ENCODE results near the gene GPR35.

Gene GPR35

GRCh38 chr2:240589850-240590525 lies 35.3 kb upstream of the GPR35 start:
- no peak for DNase-seq

- DNase-seq, result no peak
Observed at GRCh38 chr2:240590681-240591111, 34.6 kb upstream of the GPR35 start.

- no peak for DNase-seq
Observed at GRCh38 chr2:240591226-240591625, 34.1 kb upstream of the GPR35 start.

GRCh38 chr2:240591784-240592183 lies 33.5 kb upstream of the GPR35 start:
- DNase-seq, result no peak

- DNase-seq, result no peak
Observed at GRCh38 chr2:240593026-240593702, 32.1 kb upstream of the GPR35 start.

DNA sequence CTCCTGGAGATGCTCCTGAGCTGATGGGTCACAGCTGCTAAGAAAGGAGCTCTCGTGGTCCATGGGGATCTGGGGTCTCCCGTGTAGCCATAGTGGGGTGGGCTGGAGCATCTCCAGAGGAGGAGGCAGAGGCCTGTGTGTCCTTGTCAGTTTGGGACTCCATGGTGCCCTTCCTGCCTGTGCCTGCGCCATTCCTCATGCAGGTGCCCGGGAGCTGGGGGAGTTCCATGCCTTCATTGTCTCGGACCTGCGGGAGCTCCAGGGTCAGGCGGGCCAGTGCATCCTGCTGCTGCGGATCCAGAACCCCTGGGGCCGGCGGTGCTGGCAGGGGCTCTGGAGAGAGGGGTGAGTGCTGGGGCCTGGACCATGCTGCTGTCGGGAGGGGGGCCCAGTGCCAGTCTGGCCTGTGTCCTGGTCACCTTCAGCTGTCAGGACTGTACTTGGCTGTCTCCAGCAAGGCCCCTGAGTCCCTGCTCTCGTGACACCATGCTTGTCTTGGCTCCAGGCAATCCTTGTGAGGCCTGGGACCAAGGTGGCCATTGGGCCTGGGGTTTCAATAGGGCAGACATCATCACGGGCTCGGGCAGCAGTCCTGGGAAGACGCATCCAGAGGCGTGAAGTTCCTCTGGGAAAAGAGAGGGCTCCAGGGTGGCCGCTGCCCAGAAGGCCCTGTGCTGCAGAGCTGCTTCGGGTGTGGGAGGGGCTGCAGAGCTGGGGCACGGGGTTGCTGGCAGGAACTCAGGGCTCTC lies 31.4 kb upstream of the GPR35 start:
- DNase-seq, result no peak

DNA sequence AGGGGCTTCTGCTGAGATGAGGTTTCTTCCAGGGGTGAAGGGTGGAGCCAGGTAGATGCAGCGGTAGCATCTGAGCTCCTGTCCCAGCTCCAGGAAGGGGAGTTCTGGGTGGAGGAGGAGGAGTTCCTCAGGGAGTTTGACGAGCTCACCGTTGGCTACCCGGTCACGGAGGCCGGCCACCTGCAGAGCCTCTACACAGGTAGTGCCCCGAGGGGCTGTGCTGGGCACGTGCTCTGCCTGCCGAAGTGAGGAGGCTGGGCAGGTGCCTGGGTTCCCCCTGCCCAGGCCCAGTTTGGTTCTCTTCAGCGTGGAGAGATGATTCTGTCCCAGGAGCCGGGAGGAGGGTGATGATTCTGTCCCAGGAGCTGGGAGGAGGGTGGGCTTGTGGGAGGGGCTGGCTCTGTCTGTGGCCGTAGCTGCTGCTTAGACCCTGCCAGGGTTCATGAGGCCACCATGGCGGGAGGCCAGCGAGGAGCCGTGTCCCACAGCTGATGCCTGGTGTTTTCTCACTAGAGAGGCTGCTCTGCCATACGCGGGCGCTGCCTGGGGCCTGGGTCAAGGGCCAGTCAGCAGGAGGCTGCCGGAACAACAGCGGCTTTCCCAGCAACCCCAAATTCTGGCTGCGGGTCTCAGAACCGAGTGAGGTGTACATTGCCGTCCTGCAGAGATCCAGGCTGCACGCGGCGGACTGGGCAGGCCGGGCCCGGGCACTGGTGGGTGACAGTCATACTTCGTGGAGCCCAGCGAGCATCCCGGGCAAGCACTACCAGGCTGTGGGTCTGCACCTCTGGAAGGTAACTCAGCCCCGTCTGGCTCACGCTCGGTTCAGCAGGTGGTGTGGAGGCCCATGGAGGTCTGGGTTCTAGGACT lies 30.5 kb upstream of the GPR35 start:
- no peak for DNase-seq

GRCh38 chr2:240595381-240596079 lies 29.8 kb upstream of the GPR35 start:
- DNase-seq, result peak; percentile 58

GRCh38 chr2:240596080-240596460 lies 29.2 kb upstream of the GPR35 start:
- no peak for DNase-seq

GRCh38 chr2:240596491-240596931 lies 28.8 kb upstream of the GPR35 start:
- no peak for DNase-seq

GRCh38 chr2:240597054-240597418 lies 28.2 kb upstream of the GPR35 start:
- DNase-seq, result no peak

- no peak for DNase-seq
Observed at GRCh38 chr2:240597419-240598181, 27.7 kb upstream of the GPR35 start.

- DNase-seq, result no peak
Observed at GRCh38 chr2:240598311-240598911, 26.9 kb upstream of the GPR35 start.

GRCh38 chr2:240599141-240599583 lies 26.1 kb upstream of the GPR35 start:
- DNase-seq, result no peak

GRCh38 chr2:240600451-240600961 lies 24.8 kb upstream of the GPR35 start:
- DNase-seq, result no peak

- DNase-seq, result no peak
Observed at GRCh38 chr2:240601061-240601830, 24.0 kb upstream of the GPR35 start.

GRCh38 chr2:240601831-240602160 lies 23.5 kb upstream of the GPR35 start:
- no peak for DNase-seq

DNA sequence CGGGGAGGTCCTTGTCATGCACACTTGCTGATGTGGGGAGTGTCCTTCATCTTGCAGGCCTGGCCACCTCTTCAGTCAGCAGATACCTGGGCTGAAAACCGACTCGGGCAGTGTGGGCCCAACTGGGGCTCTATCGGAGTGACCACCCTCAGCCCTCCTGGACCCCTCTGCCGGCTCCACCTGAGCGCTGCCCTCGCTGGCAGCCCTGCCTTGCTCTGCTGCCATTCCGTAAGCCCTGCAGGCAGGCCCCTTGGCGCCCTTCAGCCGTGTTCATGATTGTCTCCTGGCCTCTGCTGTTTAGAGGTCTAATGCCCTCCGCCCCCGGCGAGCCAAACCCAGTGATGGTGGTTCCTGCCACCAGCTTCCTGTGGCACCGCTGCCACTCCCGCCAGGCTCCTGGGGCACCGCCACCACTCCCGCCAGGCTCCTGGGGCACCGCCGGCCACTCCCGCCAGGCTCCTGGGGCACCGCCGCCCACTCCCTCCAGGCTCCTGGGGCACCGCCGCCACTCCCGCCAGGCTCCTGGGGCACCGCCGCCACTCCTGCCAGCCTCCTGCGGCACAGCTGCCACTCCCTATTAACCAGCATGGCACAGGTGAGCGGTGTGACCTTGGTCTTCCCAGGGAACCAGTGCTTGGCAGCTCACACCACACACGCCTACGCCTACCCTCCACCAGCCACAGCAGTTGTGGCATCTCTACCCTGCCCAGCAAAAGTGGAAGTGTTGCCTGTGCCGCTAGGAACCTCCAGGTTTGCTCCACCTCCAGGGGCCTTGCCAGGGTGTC lies 22.8 kb upstream of the GPR35 start:
- DNase-seq, result no peak
